ENCODE results near the gene KDM7A.
"Not testable (repeated sequence)": the region's sequence is repeated elsewhere in the genome, so short reads cannot be mapped to it uniquely, and the experiment has no call there.

The KDM7A gene

DNA sequence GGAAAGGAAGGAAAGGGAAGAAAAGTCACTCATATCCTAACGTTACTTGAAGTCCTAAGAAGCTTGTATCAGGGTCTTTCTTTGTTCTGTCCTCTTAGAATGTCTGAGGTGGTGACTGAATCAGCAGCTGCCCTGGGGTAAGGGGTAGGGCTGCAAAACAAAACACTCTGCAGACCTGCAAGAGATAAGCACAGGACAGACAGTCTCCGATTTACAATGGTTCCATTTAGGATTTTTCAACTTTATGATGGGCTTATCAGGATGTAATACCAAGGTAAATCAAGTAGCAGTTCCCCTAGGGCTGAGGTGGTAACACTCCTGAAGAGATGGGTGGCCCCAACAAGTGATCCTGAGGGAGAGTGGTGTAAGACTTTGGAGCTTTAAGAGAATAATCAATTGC, 16.5 kb downstream of the KDM7A start:
- DNase-seq (ENCODE audit: low read depth in 2 of 3, low spot score in 1 of 3) = no peak

DNA sequence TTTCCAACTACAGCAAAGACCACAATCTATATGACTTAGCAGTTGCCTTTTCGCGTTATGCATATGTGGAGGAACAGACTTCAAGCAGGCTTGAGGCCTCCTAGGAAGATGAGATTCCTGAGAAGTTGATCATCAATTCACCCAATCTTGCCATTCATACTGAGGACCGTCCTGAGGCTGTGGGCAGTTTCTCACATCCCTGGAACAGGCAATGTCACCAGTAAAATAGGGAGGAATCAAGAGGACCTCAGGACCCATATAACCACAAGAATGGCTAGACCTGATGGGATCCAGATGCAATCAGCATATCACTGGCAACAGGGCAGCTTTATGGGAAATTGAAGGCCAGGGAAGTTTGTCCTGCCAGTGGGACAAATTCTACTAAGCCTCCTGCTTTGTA, 17.3 kb downstream of the KDM7A start:
- no peak for DNase-seq (ENCODE audit: low read depth in 2 of 3, low spot score in 1 of 3)

DNA sequence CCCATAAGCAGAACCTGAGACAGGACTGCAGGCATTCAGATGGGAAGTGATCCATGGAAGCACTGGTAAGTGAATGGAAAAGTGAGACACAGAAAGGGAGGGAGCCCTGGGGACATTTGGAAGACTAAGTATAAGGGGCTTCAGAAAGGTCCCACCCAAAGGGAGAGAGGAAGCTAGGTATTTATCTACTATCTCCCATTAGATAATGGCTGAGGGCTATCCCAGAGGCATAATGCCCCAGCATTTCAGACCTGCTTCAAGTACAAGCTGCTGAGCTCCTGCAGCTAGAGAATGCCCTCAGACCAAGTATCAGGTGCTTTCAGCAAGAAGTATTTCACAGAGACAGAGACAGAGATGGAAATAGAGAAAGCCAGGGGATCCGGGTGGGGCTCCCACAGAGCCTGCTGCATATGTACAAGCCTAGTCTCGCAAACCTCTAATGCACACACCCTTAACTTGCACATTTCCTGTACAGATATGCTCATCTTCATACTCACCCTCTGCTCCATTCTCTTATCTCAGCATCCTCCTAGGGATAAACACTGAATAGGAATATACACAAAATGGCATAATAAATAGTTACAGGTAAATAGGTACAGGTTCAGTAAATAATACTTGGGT, 20.2 kb downstream of the KDM7A start:
- DNase-seq (ENCODE audit: low read depth in 2 of 3, low spot score in 1 of 3) = no peak

DNA sequence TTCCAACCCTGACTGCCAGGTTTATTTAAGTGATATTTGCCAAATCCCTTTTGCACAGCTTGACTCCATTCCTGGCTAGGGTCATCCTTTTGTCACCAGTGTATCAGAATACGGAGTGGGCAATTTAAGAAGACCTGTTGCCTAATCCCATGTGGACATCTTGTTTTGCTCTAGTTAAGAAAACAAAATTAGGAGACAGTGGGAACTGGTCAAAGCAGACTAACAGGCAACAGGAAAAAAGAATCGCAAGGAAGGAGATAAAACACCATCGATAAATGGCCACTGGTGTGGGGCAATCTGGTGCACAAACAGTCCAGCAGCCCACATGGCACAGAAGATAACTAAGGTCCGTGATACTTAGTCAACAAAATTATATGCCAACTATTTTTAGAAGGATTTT, 21.4 kb downstream of the KDM7A start:
- no peak for DNase-seq (ENCODE audit: low read depth in 2 of 3, low spot score in 1 of 3)

DNA sequence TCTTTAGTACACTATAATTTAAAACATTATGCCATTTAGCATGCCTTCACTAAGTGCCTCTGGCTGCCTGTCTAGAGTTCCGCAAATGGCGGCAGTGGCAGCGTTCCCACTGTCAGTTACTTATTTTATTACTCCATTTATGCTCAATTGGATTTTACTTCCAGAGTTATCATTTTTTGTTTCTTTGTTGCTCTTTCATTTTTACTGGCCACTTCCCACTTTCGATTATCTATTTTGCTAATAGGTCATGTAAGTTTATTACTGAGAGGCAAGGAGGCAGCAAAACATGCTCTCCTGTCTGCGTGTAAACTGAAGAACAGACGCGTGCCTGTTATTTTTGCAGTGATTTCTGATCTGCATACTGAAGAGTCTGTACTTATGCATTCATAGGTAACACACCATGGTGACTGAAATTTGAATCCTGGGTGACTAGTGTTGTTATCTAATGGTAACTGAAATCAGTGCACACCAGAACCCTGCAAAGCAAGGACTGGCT, 23.1 kb downstream of the KDM7A start:
- DNase-seq (ENCODE audit: low read depth in 2 of 3, low spot score in 1 of 3) = no peak

DNA sequence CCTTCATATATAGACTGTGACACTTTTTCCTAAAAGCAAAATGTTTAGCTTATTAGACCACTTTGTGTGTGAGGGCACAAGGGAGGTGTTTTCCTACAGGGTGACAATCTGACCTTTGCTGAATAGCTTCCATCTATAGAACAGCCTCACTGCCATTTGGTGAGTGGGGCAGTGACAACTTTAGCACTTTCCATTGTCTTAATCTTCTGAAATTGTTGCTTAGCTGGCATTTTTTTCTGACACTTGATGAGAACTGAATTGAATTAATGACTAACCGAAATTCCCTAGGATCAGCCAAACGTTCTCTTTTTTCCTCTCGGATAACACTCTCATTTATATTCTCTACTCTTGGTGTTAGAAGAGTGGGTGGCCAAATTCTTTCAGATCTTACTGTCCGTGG, 30.2 kb downstream of the KDM7A start:
- DNase-seq (ENCODE audit: low read depth in 2 of 3, low spot score in 1 of 3) = no peak

DNA sequence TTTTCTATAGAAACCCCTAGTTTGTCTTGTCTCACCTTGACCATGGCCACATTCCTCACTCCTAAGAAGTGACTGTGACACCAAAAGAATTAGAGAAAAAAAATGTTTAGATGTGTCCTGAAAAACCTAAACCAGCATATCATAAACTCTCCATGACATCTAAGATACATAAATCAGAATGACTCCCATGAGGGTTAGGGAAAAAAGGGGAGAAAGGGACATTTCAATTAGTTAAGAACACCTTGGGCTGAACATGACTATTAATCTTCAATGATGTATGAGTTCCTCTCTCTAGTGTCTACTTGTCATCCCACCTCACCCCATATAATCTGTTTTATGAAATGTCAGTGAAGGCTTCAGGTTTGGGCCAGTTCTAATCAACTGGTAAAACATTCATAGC, 31.1 kb downstream of the KDM7A start:
- DNase-seq (ENCODE audit: low read depth in 2 of 3, low spot score in 1 of 3) = no peak

DNA sequence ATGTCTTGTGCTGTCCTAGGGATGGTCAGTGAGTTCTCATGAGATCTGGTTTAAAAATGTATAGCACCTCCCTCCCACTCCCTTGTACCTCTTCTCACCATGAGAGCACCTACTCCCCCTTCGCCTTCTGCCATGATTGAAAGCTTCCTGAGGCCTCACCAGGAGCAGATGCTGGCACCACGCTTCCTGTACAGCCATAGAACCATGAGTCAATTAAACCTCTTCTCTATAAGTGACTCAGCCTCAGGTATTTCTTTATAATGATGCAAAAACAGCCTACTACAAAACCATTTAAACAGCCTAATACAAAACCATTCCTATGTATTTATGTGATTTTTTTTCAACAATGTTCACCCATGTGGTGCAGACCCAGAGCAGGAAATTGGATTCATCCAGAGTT, 32.0 kb downstream of the KDM7A start:
- DNase-seq (ENCODE audit: low read depth in 2 of 3, low spot score in 1 of 3) = no peak

DNA sequence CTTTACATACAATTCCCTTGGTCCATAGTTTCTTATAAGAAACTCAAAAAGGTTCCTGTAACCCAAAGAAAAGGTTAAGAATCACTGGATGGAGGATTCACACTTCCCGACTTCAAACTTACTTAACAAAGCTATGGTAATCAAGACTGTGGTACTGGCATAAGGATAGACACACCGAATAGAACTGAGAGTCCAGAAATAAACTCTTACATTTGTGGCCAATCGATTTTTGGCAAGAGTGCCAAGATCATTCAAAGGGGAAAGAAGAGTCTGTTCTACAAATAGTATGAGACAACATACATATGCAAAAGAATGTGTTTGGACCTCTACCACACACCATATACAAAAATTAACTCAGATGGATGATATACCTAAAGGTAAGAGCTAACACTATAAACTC, 32.8 kb downstream of the KDM7A start:
- DNase-seq (ENCODE audit: low read depth in 2 of 3, low spot score in 1 of 3) = no peak

DNA sequence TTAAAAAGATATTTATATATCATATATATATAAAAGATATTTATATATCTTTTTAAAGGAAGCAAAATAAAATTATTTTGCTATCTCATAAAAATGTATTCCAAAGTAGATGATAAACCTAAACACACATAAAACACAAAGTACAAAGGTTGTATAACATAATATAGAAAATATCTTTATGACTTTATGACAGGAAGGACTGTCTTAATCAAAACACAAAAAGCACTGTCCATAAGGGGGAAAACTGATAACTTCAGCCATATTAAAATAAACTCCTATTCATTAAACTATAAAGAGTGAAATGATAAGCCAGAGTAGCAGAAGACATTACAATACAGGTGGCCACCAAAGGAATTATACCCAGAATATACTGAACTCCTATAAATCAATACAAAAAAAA, 34.8 kb downstream of the KDM7A start:
- DNase-seq (ENCODE audit: low read depth in 2 of 3, low spot score in 1 of 3) = no peak

DNA sequence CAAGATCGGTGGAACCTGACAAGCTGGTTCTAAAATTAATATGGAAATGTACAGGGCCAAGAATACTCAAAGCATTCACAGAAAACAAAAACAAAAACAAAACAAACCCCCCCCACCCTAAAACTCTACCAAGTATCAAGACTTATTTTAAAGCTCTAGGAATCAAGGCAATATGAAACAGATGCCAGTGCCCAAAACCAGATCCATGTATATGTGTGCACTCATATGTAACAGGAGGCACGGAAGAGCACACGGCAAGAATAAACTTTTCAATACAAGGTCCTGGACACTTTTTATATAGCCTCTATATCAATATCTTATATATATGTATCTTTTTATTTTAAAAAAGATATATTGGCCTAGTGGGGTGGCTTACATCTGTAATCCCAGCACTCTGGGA, 35.5 kb downstream of the KDM7A start:
- no peak for DNase-seq (ENCODE audit: low read depth in 2 of 3, low spot score in 1 of 3)

DNA sequence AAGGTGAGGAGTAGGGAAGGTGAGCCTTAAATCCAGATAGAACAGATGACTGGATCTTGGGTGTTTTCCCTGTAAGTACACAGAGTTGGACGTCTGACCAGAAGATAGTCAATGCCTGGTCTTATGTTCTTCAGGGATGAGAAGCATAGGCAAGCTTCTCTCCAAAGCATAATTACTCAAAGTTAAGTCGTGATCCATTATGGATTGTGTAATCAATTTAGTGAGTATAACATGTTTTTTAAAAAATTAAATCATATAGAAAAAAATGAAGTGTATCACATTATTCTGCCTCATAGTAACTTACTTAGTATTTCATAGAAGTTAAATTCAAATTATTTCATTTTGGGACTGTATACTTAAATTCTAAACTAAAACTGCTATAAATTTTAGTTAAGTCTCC, 39.7 kb downstream of the KDM7A start:
- no peak for DNase-seq (ENCODE audit: low read depth in 2 of 3, low spot score in 1 of 3)

DNA sequence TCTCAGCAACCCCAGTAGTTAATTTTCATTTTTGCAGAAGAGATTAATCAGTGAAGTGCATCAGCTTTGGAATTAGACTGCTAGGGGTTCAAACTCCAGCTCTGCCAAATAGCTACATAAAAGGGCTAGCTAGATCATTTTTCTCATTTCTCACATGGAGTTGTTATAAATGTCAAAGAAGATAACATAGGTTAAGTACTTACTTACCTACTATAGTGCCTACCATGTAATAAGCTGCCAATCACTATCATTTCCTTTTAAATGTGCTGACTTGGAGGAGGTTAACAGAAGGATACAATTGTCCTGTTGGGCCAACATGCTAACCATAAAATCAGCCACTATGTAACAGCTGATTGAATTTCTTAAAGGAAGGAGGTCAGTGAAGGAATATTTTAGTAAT, 40.7 kb downstream of the KDM7A start:
- no peak for DNase-seq (ENCODE audit: low read depth in 2 of 3, low spot score in 1 of 3)

DNA sequence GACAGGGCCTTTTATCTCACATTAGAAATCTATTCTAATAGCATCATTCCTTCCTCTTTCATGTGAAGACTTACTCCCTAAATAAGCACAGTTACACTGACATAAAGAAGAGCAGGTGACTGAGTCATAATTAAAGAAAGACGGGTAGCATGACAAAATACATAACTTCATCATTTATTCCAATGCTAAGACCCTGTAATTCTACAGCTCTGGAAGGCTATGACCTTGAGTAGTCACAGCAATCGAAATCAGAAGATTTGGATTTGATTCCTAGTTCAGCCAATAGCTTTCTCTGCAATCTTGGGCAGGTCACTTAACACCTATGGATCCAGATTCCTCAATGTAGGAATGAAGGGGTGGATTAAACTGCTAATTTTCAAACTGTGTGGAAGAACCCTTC, 42.7 kb downstream of the KDM7A start:
- DNase-seq (ENCODE audit: low read depth in 2 of 3, low spot score in 1 of 3) = no peak

DNA sequence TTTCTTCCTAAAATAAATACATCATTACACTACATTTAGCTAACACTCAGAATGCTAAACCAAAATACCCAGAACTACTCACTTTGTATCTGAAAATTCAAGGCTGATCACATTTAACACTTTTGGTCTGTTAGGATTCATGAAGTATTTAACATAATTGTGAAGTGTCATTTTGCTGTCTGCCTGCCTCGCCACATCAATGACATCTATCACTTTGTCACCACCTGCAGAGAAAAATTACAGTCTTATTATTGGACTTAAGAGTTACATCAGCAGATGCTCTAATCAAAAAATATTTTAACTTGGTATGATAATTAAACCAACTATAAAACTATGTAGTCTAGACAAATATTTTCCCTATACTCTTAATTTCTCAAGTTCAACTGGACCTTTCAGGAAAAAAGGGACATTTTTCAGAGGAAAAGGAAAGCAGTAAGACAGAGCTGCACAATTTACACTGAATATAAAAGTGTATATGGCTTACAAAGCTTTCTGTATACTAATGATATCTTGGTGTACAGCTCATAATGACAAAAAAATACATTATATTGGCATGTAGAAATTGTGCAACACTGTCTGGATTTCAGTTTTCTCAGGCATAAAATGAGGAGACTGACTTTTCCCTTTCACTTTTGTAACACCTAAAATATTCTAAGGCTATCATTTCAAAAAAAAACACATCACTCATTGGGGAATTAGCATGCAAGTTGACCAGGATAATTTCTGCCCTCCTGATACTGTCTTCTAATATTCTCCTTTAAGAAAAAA, 49.2 kb downstream of the KDM7A start:
- DNase-seq (ENCODE audit: low read depth in 2 of 3, low spot score in 1 of 3) = no peak

DNA sequence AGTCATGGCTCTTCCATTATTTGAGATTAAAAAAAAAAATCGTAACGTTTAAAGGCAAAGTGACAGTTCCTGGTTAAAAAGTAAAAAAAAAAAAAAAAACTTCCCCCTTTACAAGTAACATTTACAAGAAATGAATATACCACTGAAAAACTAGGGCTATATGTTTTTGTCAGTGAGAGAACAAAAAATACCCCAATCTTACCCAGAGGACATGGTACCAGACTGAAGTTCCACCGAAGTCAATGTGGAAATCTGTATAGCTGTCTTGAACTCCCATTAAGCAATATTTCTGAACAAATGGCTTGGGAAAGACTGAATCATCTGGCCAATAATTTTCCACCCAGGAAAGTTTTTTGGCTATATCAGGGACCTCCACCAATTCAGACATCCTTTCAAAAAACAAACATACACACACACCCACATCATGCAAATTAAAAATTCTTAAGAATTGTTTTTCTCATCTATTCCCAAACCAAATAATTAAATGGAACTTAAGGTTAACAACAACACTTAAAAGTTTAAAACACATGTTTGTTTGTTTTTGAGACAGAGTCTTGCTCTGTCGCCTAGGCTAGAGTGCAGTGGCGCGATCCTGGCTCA, 50.2 kb downstream of the KDM7A start:
- DNase-seq (ENCODE audit: low read depth in 2 of 3, low spot score in 1 of 3) = no peak

DNA sequence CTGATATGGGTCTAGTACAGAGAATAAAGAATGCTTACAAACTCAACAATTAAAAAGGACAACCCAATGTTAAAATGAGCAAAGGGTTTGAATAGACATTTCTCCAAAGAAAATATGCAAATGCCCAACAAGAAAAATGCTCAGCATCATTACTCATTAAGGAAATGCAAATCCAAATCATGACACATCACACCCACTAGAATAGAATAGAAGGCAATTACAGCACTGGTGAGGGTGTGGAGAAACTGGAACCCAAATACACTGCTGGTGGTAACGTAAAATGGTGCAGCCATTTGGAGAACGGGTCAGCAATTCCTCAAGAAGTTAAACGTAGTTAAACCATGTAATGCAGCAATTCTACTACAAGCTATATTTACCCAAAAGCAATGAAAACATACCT, 53.8 kb downstream of the KDM7A start:
- no peak for DNase-seq (ENCODE audit: low read depth in 2 of 3, low spot score in 1 of 3)

DNA sequence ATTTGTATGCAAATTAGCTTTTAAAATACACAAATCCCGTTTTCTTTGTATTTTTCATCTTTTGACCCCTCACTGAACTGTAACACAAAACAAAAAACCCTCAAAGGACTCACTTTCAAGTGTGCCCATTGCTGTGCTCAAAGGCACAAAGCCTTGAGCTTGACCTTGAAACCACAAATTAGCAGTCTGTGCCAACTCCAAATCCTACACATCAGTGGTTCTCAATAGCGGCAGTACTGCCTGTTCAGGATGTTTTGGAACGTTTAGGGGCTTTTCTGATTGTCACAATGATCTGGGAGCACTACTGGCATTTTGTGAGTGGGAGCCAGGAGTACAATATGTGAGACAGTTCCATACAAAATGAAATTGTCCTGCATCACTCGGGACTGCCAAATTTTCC, 55.5 kb downstream of the KDM7A start:
- no peak for DNase-seq (ENCODE audit: low read depth in 2 of 3, low spot score in 1 of 3)

DNA sequence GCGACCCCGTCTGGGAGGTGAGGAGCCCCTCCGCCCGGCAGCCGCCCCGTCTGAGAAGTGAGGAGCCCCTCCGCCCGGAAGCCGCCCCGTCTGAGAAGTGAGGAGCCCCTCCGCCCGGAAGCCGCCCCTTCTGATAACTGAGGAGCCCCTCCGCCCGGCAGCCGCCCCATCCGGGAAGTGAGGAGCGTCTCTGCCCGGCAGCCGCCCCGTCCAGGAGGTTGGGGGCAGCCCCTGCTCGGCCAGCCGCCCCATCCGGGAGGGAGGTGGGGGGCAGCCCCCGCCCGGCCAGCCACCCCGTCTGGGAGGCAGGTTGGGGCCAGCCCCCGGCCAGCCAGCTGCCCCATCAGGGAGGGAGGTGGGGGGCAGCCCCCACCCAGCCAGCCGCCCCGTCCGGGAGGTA, 62.0 kb downstream of the KDM7A start:
- not testable (repeated sequence) for DNase-seq (ENCODE audit: low read depth in 2 of 3, low spot score in 1 of 3)

DNA sequence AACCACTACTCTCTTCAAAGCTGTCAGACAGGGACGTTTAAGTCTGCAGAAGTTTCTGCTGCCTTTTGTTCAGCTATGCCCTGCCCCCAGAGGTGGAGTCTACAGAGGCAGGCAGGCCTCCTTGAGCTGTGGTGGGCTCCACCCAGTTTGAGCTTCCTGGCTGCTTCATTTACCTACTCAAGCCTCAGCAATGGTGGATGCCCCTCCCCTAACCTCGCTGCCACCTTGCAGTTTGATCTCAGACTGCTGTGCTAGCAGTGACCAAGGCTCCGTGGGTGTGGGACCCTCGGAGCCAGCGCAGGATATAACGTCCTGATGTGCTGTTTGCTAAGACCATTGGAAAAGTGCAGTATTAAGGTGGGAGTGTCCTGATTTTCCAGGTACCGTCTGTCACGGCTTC, 68.0 kb downstream of the KDM7A start:
- DNase-seq (ENCODE audit: low read depth in 2 of 3, low spot score in 1 of 3) = not testable (repeated sequence)

DNA sequence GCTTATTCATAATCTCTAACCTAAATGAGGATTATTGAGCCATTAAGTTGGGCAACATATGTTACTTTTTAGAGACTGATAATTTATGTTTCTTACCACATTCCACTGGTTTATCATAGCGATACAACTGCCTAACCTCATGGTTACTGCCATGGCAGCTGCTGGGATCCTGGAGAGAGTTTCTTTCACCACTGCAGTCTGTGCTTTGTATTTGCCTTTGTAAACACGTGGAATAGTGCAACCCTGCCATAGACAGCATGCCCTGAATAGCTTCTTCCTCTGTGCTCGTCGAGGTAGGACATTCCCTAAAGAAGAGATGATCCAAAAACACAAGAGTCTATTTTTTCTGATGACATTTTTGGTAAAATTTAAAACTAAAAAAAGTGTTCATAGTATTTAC, 80.3 kb downstream of the KDM7A start:
- DNase-seq (ENCODE audit: low read depth in 2 of 3, low spot score in 1 of 3) = no peak

DNA sequence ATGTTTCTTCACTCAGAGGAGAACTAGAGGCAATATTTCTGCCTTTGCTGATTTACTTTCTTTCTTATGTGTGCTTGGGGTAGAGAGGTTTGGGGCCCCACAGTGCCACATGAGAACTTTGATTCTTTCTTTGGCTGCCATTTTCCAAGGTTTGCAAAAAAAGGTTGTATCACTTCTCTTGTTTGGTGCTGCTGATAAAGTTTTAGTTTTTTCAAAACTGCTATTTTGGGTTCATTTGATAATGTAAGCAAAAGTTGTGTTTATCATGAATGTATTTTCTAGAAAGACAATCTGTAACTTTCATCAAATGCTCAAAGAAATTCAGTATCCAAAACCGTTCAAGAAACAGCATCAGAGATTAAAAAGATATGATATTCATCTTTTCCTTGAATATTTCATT, 83.4 kb downstream of the KDM7A start:
- no peak for DNase-seq (ENCODE audit: low read depth in 2 of 3, low spot score in 1 of 3)

DNA sequence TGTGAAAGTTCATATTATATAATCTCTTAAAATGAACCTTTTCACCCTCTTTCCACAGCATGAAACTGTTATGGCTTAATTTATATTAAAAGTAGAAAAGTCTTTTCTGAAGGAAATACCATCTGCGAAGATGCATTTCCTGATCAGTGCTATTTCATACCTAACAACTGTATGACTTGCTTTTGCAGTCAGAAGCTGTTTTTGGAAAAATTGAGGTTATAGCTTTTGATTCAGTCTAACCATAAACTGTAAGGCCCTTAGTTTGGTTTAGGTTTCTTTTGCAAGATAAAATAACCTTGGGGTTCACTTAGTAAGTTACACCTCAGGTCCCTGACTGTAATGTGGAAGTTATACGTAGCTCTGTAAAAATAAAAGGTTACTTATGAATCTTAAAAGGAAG, 91.3 kb downstream of the KDM7A start:
- DNase-seq (ENCODE audit: low read depth in 2 of 3, low spot score in 1 of 3) = no peak
